ENCODE data around the gene AMIGO2. TPM values are rescaled to one million over a fixed set of nuclear protein-coding genes. Genes with fewer than 3 reads are reported as not detected.

AMIGO2 gene
- total RNA-seq, 1 experiment from 2014 or later: 0.96 TPM

- H3K79me2 ChIP-seq (ENCODE audit: insufficient read depth, low read length): no peaks in the 10 kb centered on the region
- no peaks in the 10 kb centered on the region for H3K27me3 ChIP-seq (ENCODE audit: insufficient read depth, low read length)
- ChIA-PET RAD21 (ENCODE audit: low non-redundant PET in 1 of 2, low total read pairs in 2 of 2, uncharacterized antibody in 2 of 2, unreplicated experiment in 2 of 2) (no interaction called here), CTCF (no interaction called here), POLR2A (no interaction called here)
- H3K9me2 ChIP-seq (ENCODE audit: insufficient read depth): no peaks in the 10 kb centered on the region
- no peak overlapping the region for H2AFZ ChIP-seq (ENCODE audit: low read depth, low read length, poor library complexity, severe bottlenecking)
- no peaks in the 10 kb centered on the region for H3K9me3 ChIP-seq (ENCODE audit: control insufficient read depth in 1 of 2, insufficient read depth in 1 of 2, low read depth in 1 of 2, low read length in 2 of 2)
- no peaks in the 10 kb centered on the region for H3K4me1 ChIP-seq (ENCODE audit: control insufficient read depth in 1 of 2, insufficient read depth in 2 of 2, low read length in 2 of 2)
- no TSS peak for BruUV-seq (replicated peaks)
- no peak overlapping the region for H3K4me2 ChIP-seq (ENCODE audit: low read length)
- ATAC-seq (no peak), DNase-seq (ENCODE audit: low read depth, low spot score) (no peak)
- H4K20me1 ChIP-seq (ENCODE audit: insufficient read depth): no peaks in the 10 kb centered on the region
- no peaks in the 10 kb centered on the region for H3K36me3 ChIP-seq (ENCODE audit: control insufficient read depth in 1 of 2, insufficient read depth in 2 of 2, low read length in 2 of 2)
- H3K27ac ChIP-seq (ENCODE audit: low read depth, low read length): no peak overlapping the region
- no peak overlapping the region for H3K4me3 ChIP-seq (replicated peaks in 1 of 2; ENCODE audit: low read depth in 1 of 2, low read length in 2 of 2)
- no peak overlapping the region for H3K9ac ChIP-seq (ENCODE audit: low read length)
- no peak for TF ChIP-seq CEBPB (IDR thresholded peaks at IDR 0.05; ENCODE audit: low read depth)
- TF ChIP-seq CTCF (IDR thresholded peaks at IDR 0.05 in 2 of 3, conservative IDR thresholded peaks at IDR 0.05 in 1 of 3; ENCODE audit: borderline replicate concordance in 1 of 3, insufficient read depth in 1 of 3, low read depth in 2 of 3, low read length in 2 of 3): no peak
- TF ChIP-seq TCF7L2 (IDR thresholded peaks at IDR 0.05; ENCODE audit: borderline replicate concordance, extremely low read depth, insufficient read depth, insufficient read length): no peak
- TF ChIP-seq MAX (IDR thresholded peaks at IDR 0.05): no peak
- TF ChIP-seq ZBTB33 (IDR thresholded peaks at IDR 0.05; ENCODE audit: extremely low read depth, insufficient replicate concordance, low read length): no peak
- no peak for TF ChIP-seq REST (IDR thresholded peaks at IDR 0.05; ENCODE audit: low read depth)
- TF ChIP-seq ZFX (IDR thresholded peaks at IDR 0.05): no peak
- TF ChIP-seq ELF1 (IDR thresholded peaks at IDR 0.05; ENCODE audit: borderline replicate concordance, low read depth): no peak
- no peak for TF ChIP-seq YY1 (IDR thresholded peaks at IDR 0.05; ENCODE audit: extremely low read depth, insufficient replicate concordance, low read depth, low read length)
- TF ChIP-seq RAD21 (IDR thresholded peaks at IDR 0.05; ENCODE audit: low read depth): no peak
- no peak for TF ChIP-seq JUND (IDR thresholded peaks at IDR 0.05)
- no peak for TF ChIP-seq CBX3 (IDR thresholded peaks at IDR 0.05; ENCODE audit: low read depth)
- no peak for TF ChIP-seq FOSL1 (IDR thresholded peaks at IDR 0.05; ENCODE audit: low read depth)
- TF ChIP-seq SRF (IDR thresholded peaks at IDR 0.05; ENCODE audit: low read depth): no peak
- TF ChIP-seq SIN3A (IDR thresholded peaks at IDR 0.05; ENCODE audit: low read depth): no peak
- TF ChIP-seq POLR2AphosphoS5 (IDR thresholded peaks at IDR 0.05; ENCODE audit: low read depth, low read length): no peak
- no peak for TF ChIP-seq ZNF274 (IDR thresholded peaks at IDR 0.05; ENCODE audit: low read depth, low read length)
- TF ChIP-seq ATF3 (IDR thresholded peaks at IDR 0.05): no peak
- no peak for TF ChIP-seq SP1 (IDR thresholded peaks at IDR 0.05; ENCODE audit: low read depth)
- intact Hi-C loops (cut with micrococcal nuclease): no loop called here
Measured at GRCh38 chr12:47107446-47107845, 27.7 kb upstream of the AMIGO2 start.
